ENCODE results near the gene C11orf52.

C11orf52 gene

GRCh38 chr11:111939836-111940604, 21.3 kb downstream of the C11orf52 start:
- DNase-seq (ENCODE audit: low read depth): no peak

GRCh38 chr11:111941963-111942362, 23.2 kb downstream of the C11orf52 start:
- no peak for DNase-seq (ENCODE audit: low read depth)

GRCh38 chr11:111942829-111943228, 24.1 kb downstream of the C11orf52 start:
- DNase-seq (ENCODE audit: low read depth): no peak

GRCh38 chr11:111944139-111944538, 25.4 kb downstream of the C11orf52 start:
- DNase-seq (ENCODE audit: low read depth): no peak

GRCh38 chr11:111944651-111945051, 25.9 kb downstream of the C11orf52 start:
- no peak for DNase-seq (ENCODE audit: low read depth)

- DNase-seq (ENCODE audit: low read depth): no peak
These were observed 26.5 kb downstream of the C11orf52 start for GRCh38 chr11:111945198-111945597.

GRCh38 chr11:111946499-111946898, 27.8 kb downstream of the C11orf52 start:
- DNase-seq (ENCODE audit: low read depth): no peak

- DNase-seq (ENCODE audit: low read depth): no peak
These were observed 28.4 kb downstream of the C11orf52 start for GRCh38 chr11:111947143-111947542.

GRCh38 chr11:111949519-111950426, 31.1 kb downstream of the C11orf52 start:
- no peak for DNase-seq (ENCODE audit: low read depth)

GRCh38 chr11:111951565-111951964, 32.9 kb downstream of the C11orf52 start:
- DNase-seq (ENCODE audit: low read depth): no peak

GRCh38 chr11:111954154-111954553, 35.4 kb downstream of the C11orf52 start:
- no peak for DNase-seq (ENCODE audit: low read depth)

GRCh38 chr11:111957663-111958444, 39.1 kb downstream of the C11orf52 start:
- no peak for DNase-seq (ENCODE audit: low read depth)

- DNase-seq (ENCODE audit: low read depth): no peak
These were observed 42.2 kb downstream of the C11orf52 start for GRCh38 chr11:111960916-111961315.

- DNase-seq (ENCODE audit: low read depth): no peak
These were observed 42.9 kb downstream of the C11orf52 start for GRCh38 chr11:111961389-111962300.

- no peak for DNase-seq (ENCODE audit: low read depth)
These were observed 45.2 kb downstream of the C11orf52 start for GRCh38 chr11:111963931-111964340.

- DNase-seq (ENCODE audit: low read depth): no peak
These were observed 48.0 kb downstream of the C11orf52 start for GRCh38 chr11:111966678-111967077.

- DNase-seq (ENCODE audit: low read depth): no peak
These were observed 48.9 kb downstream of the C11orf52 start for GRCh38 chr11:111967649-111968048.

- no peak for DNase-seq (ENCODE audit: low read depth)
These were observed 50.6 kb downstream of the C11orf52 start for GRCh38 chr11:111969344-111969743.

- no peak for DNase-seq (ENCODE audit: low read depth)
These were observed 55.7 kb downstream of the C11orf52 start for GRCh38 chr11:111974446-111974845.

- no peak for DNase-seq (ENCODE audit: low read depth)
These were observed 56.5 kb downstream of the C11orf52 start for GRCh38 chr11:111975076-111975806.

All from stimulated activated CD8-positive, alpha-beta memory T cell treated with anti-CD3 and anti-CD28 coated beads, Interleukin-12 subunit alpha, Interleukin-12 subunit beta, amount 100 ng/mL, for 1 hour (primary cell).